Progenitor cell of endocrine pancreas (in vitro differentiated cells): Measurements from ENCODE around the gene MAIP1. TPM values are rescaled to one million over a fixed set of nuclear protein-coding genes. Genes with fewer than 3 reads are reported as not detected.

Source experiments
- DNase-seq: peaks from one replicate; pipeline ENCODE4 v3.0.0; 2021; ENCODE audit warnings: low spot score; ENCODE audit not compliant: unreplicated experiment
- H3K27ac Mint-ChIP-seq: 2 replicates; pipeline ENCODE4 v1.8.0; 2021; ENCODE audit warnings: mild to moderate bottlenecking, moderate library complexity, mixed read lengths
- H3K27me3 Mint-ChIP-seq: 2 replicates; pipeline ENCODE4 v1.8.0; 2021; ENCODE audit warnings: mixed read lengths
- H3K36me3 Mint-ChIP-seq: 2 replicates; pipeline ENCODE4 v1.8.0; 2022; ENCODE audit warnings: mixed read lengths; ENCODE audit not compliant: insufficient read depth
- H3K4me1 Mint-ChIP-seq: 2 replicates; pipeline ENCODE4 v1.8.0; 2021; ENCODE audit warnings: low read depth, mixed read lengths
- H3K4me3 Mint-ChIP-seq: 2 replicates; pipeline ENCODE4 v1.8.0; 2021; ENCODE audit warnings: low read depth, mild to moderate bottlenecking, moderate library complexity, mixed read lengths
- H3K9me3 Mint-ChIP-seq: 2 replicates; pipeline ENCODE4 v1.8.0; 2021; ENCODE audit warnings: low read depth, mixed read lengths
- CTCF ChIP-seq: fragments of 200-600 bp; sonication (generic); IDR thresholded peaks from one replicate; pipeline ENCODE4 v1.5.0; 2021; ENCODE audit warnings: antibody characterized with exemption, mild to moderate bottlenecking; ENCODE audit not compliant: unreplicated experiment
- total RNA-seq: library from RNA; stranded (reverse); gene quantifications from 2 replicates; pipeline ENCODE4 v1.2.1, GENCODE V29; 2021

Gene MAIP1
- total RNA-seq, 1 donor from 2014 or later: 20.4 TPM

GRCh38 chr2:199979832-199980628 is 24.6 kb downstream of the MAIP1 start:
- no peaks in the 10 kb centered on the region for H3K9me3 Mint-ChIP-seq
- peak; percentile 98 for TF ChIP-seq CTCF
- peaks cover 16% of the 10 kb centered on the region for H3K4me1 Mint-ChIP-seq
- no peaks in the 10 kb centered on the region for H3K36me3 Mint-ChIP-seq
- H3K27ac Mint-ChIP-seq: no peak overlapping the region
- peak overlapping the region; percentile 65 for H3K4me3 Mint-ChIP-seq
- no peaks in the 10 kb centered on the region for H3K27me3 Mint-ChIP-seq
- peak; percentile 76 for DNase-seq

- H3K9me3 Mint-ChIP-seq: no peaks in the 10 kb centered on the region
- no peak for TF ChIP-seq CTCF
- no peaks in the 10 kb centered on the region for H3K36me3 Mint-ChIP-seq
- H3K27me3 Mint-ChIP-seq: no peaks in the 10 kb centered on the region
- no peak overlapping the region for H3K27ac Mint-ChIP-seq
- no peak for DNase-seq
- no peak overlapping the region for H3K4me3 Mint-ChIP-seq
- H3K4me1 Mint-ChIP-seq: peaks cover 16% of the 10 kb centered on the region
Observed at GRCh38 chr2:199982126-199982843, 26.9 kb downstream of the MAIP1 start.

GRCh38 chr2:199983534-199983933 is 28.2 kb downstream of the MAIP1 start:
- no peak overlapping the region for H3K4me3 Mint-ChIP-seq
- no peaks in the 10 kb centered on the region for H3K36me3 Mint-ChIP-seq
- no peak for DNase-seq
- TF ChIP-seq CTCF: no peak
- H3K4me1 Mint-ChIP-seq: peaks cover 8% of the 10 kb centered on the region
- no peaks in the 10 kb centered on the region for H3K9me3 Mint-ChIP-seq
- H3K27me3 Mint-ChIP-seq: no peaks in the 10 kb centered on the region
- no peak overlapping the region for H3K27ac Mint-ChIP-seq

GRCh38 chr2:199984159-199984558 is 28.8 kb downstream of the MAIP1 start:
- no peak overlapping the region for H3K27ac Mint-ChIP-seq
- no peaks in the 10 kb centered on the region for H3K9me3 Mint-ChIP-seq
- H3K4me3 Mint-ChIP-seq: no peak overlapping the region
- H3K27me3 Mint-ChIP-seq: no peaks in the 10 kb centered on the region
- no peak for DNase-seq
- peaks cover 8% of the 10 kb centered on the region for H3K4me1 Mint-ChIP-seq
- H3K36me3 Mint-ChIP-seq: no peaks in the 10 kb centered on the region
- TF ChIP-seq CTCF: no peak

- Mint-ChIP-seq H3K4me3 (no peak overlapping the region), H3K9me3 (no peaks in the 10 kb centered on the region), H3K27me3 (no peaks in the 10 kb centered on the region), H3K36me3 (no peaks in the 10 kb centered on the region), H3K27ac (no peak overlapping the region), H3K4me1 (peaks cover 6% of the 10 kb centered on the region)
- TF ChIP-seq CTCF: no peak
- no peak for DNase-seq
Observed at GRCh38 chr2:199984755-199985154, 29.4 kb downstream of the MAIP1 start.
